OCI-M1 (cell line): ENCODE results near the gene ZNF154.

Experiments
- DNase-seq: peaks from one replicate; lab custom pipeline; 2025; lab: John Stamatoyannopoulos, UW

ZNF154 gene

DNA sequence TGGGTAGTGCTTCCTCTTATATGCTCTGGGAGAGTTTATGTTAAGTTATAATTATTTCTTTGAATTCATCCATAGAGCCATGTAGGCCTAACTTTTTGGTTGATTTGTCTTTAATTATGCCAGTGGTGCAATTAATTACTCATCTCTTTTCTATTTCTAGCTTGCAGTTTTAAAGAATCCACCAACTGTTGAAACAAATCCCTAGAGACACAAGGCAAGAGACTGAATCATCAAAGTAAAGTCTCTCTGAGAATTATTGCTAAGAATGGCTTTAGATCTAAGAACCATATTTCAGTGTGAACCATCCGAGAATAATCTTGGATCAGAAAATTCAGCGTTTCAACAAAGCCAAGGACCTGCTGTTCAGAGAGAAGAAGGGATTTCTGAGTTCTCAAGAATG is 33.1 kb downstream of the ZNF154 start:
- DNase-seq, result no peak

DNA sequence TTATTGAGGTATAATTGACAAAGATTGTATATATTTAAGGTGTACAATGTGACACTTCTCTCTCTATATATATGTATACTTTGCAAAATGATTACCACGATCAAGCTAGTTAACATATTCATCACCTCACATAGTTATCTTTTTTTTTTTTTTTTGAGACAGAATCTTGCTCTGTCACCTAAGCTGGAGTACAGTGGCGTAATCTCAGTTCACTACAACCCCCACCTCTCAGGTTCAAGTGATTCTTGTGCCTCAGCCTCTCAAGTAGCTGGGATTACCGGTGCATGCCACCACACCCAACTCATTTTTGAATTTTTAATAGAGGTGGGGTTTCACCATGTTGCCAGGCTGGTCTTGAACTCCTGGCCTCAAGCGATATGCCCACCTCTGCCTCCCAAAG is 36.5 kb downstream of the ZNF154 start:
- no peak for DNase-seq

DNA sequence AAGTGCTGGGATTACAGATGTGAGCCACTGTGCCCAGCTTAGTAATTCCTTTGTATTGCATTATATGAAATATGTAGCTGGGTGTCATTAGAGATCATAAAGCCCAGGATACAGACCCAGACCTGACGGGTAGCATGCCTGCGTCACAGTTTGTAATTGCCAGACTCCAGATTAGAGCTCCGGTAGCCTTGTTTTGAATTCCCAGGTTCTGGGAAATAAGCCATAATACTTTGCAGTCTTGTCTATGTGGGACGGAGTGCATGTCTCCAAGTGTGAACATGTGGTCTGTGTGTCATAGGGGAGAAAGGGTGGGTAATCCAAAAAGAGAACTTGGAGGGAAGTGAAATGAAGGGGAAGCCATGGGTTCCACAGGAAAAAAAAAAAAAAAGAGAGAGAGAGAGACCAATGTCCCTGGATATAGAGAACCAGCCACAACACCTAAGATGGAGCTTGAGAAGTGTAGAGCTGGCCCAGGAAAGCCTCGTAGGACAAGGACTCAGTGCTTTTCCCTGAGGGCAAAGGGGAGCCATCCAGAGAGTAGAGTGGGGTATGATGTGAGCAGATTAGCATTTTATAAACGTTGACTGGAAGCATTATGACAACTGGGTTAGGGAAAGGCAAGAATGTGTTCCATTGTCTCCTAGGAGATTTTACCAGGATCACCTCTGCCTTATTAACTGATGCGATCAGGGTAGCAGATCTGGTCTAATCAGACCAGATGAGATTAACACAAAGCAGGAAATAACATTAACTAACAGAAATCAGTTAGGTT is 37.7 kb downstream of the ZNF154 start:
- DNase-seq, result no peak

GRCh38 chr19:57668635-57669034 is 40.4 kb downstream of the ZNF154 start, which contains the start of gene ZSCAN4:
Gene ZSCAN4, plus strand, starts transcription at chr19:57668935. Its CDS starts 7,211 bp downstream, at chr19:57676146.
- no peak for DNase-seq

GRCh38 chr19:57667228-57667627 is 41.8 kb downstream of the ZNF154 start:
- DNase-seq, result no peak

DNA sequence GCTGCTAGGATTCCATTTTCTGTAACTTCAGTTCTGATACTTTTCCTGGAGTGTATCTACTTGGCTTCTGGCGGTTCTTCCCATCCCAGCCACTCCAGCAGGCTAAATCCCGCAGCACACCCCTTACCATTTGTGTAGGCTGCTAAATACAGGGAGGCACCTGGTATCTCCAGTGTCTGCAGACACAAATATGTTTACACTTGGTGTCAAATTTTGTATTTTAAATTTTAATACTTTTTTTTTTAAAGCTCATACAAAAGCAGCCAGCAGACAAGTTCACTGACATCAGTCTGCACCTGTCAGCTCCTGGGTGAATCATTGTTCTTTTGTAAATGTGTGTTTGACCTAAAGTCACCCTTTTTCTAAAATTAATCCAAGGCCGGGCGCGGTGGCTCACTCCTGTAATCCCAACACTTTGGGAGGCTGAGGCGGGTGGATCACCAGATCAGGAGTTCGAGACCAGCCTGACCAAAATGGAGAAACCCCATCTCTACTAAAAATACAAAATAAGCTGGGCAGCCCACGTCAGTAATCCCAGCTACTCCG is 43.7 kb downstream of the ZNF154 start:
- DNase-seq, result no peak

DNA sequence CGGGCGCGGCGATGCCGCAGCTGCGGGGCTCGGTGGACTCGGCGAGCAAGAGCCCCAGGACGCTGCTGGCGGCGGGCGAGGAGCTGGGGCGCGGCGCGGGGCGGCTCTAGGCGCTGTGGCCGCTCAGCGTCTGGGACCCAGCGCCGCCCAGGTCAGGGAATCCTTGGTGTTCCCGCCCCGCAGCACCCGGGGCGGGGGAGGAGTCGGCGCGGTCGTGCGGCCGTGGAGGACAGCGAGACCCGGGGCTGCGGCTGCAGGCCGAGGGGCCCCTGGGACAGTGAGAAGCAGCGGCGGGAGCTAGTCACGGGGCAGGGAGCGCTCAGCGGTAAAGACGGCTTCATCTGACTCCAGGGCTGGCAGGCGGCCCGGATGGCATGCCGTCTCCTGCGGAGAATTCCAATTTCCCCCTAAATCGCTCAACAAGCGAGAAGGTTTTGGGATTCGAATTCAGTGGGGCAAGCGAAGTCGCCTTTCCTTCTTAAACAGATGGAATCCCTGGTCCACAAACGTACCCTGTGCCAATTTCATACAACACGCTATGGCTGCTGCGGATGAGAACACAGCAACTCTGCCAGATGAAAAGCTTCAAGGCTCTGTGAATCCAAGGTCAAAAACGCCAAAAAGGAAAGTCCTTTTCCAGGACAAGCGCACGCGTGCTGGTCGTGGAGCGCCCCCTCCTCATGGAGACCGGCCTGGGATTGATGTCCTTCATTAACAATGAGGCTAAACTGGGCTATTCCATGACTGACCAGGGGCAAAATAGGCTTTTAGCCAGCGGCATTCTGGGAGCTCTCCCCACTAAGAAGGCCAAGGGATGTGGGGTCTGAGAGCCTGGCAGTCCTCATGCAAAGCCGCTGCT is 44.5 kb downstream of the ZNF154 start:
- DNase-seq, result peak; percentile 55

DNA sequence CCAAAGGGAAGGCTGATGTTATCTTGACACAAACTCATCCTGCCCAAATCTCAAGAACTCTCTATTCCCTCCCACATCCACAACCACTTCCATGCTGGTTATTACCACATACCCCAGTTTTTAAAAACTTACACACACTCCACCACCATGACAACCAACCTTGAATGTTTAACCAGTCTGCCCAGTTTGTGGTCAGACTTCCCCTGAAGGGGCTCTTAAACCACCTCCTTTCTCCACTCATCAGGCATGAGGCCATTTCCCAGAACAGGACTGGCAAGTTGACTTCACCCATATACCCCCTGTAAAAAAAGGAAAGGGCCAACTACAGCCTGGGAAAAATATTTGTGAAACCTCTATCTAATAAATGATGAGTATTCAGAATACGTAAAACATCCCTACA is 52.7 kb downstream of the ZNF154 start:
- no peak for DNase-seq

DNA sequence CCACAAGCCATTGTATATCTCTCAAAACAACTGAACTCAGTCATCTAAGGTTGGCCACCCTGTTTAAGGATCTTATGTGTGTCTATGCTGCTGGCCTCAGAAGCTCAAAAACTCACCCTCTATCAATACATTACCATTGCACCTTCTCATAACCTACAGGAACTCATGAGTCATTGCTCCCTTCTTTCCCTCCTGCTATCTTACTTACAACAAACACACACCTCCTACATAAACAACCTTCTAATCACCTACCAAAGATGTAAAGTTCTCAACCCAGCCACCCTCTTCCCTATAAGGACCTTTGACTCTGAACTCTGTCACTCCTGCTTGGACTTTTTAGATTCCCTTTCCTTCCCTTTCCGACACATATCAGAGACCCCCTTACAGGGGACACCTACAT is 53.6 kb downstream of the ZNF154 start:
- no peak for DNase-seq

DNA sequence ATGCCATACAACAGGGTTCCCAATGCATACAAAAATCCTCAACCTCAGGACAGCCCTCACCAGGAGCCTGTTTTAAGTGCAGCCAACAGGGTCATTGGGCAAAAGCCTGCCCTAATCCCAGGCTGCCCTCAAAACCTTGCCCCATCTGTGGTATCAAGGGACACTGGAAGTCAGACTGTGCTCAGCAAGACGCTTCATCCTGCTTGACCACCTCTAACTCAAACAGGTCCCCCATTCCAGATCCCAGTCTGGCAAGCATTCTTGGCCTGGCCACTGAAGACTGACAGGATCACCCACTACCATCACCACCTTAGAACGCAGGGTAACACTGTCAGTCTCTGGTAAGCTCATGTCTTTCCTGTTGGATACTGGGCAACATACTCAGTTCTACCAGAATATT is 55.3 kb downstream of the ZNF154 start:
- no peak for DNase-seq

GRCh38 chr19:57651654-57651996 is 57.4 kb downstream of the ZNF154 start:
- no peak for DNase-seq

DNA sequence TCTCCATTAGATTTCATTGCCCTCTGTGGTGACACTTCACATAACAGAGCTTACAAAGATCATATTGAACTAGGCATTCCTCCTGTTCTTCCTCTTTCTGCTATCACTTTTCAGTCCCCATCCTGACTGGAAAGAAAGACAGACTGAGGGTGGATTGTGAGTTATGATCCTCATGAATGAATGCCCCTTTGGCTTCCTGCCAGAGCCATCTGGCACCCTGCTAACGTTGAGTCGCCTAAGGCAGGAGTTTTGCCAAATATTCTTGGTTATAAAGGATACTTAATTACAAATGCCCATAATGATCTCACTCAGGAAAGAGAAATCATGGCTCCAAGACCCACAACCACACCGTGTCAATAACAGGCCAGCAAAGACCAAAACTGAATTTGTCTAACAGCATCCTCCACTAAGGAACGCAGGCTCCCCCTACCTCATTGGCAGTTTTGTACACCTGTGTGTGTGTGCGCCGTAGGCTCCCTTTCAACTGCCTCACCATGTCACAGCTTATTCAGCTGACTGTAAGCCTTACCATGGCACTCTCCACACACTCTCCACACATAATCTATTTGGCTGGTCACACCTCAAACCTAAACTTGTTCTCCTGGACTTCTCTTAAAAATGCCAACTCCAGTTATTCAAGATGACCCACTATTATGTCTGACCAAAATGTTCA is 60.5 kb downstream of the ZNF154 start:
- DNase-seq, result peak; percentile 24
